GM21367 (cell line): ENCODE results near the gene PRDM16.

Experiments
- ATAC-seq: cut with Tn5 transposase; IDR thresholded peaks from one replicate; pipeline ENCODE4 v1.9.1; 2021; ENCODE audit not compliant: unreplicated experiment

PRDM16 gene

GRCh38 chr1:3478187-3478586 is 409.2 kb downstream of the PRDM16 start:
- ATAC-seq: no peak

- ATAC-seq: no peak
These were observed 410.7 kb downstream of the PRDM16 start for GRCh38 chr1:3479511-3480368.

- ATAC-seq: no peak
These were observed 411.3 kb downstream of the PRDM16 start for GRCh38 chr1:3480369-3480719.

- no peak for ATAC-seq
These were observed 412.0 kb downstream of the PRDM16 start for GRCh38 chr1:3481046-3481445.

- no peak for ATAC-seq
These were observed 412.9 kb downstream of the PRDM16 start for GRCh38 chr1:3481836-3482375.

- ATAC-seq: no peak
These were observed 413.4 kb downstream of the PRDM16 start for GRCh38 chr1:3482378-3482849.

- no peak for ATAC-seq
These were observed 414.4 kb downstream of the PRDM16 start for GRCh38 chr1:3483380-3483779.

- ATAC-seq: no peak
These were observed 414.9 kb downstream of the PRDM16 start for GRCh38 chr1:3483801-3484444.

- no peak for ATAC-seq
These were observed 416.0 kb downstream of the PRDM16 start for GRCh38 chr1:3485016-3485415.
